Osteoblast (primary cell): ENCODE measurements around the gene TGFB1I1. TPM values are rescaled to one million over a fixed set of nuclear protein-coding genes. Genes with fewer than 3 reads are reported as not detected.
A peak's percentile ranks its signal among the peaks of the same experiment; 100 is the strongest.
"Not testable (repeated sequence)": the region's sequence is repeated elsewhere in the genome, so short reads cannot be mapped to it uniquely, and the experiment has no call there.

Source experiments
- DNase-seq: peaks from one replicate; pipeline ENCODE4 v3.0.0; 2011; ENCODE audit warnings: low spot score, mixed read lengths; ENCODE audit not compliant: insufficient read length; ENCODE audit errors: missing footprints
- H2AFZ ChIP-seq: 2 replicates; pipeline ENCODE4 v1.6.0; 2011; ENCODE audit warnings: mild to moderate bottlenecking, low read length
- H3K27ac ChIP-seq: 2 replicates; pipeline ENCODE4 v1.5.1; 2011; ENCODE audit warnings: mild to moderate bottlenecking, low read depth, low read length, moderate library complexity
- H3K27me3 ChIP-seq: 2 replicates; pipeline ENCODE4 v1.6.0; 2012; ENCODE audit warnings: mild to moderate bottlenecking, control low read depth, inconsistent platforms, low read length, moderate library complexity; ENCODE audit not compliant: insufficient read depth
- H3K36me3 ChIP-seq: 2 replicates; pipeline ENCODE4 v1.5.1; 2011; ENCODE audit warnings: mild to moderate bottlenecking, low read length, control low read depth, moderate library complexity; ENCODE audit not compliant: insufficient read depth
- H3K4me1 ChIP-seq: 2 replicates; pipeline ENCODE4 v1.5.1; 2011; ENCODE audit warnings: mild to moderate bottlenecking, low read length, control low read depth, moderate library complexity; ENCODE audit not compliant: insufficient read depth
- H3K4me2 ChIP-seq: 2 replicates; pipeline ENCODE4 v1.6.0; 2011; ENCODE audit warnings: mild to moderate bottlenecking, low read length; ENCODE audit not compliant: insufficient read depth
- H3K4me3 ChIP-seq: fragments of 200-600 bp; sonication (generic); 3 replicates; pipeline ENCODE4 v1.5.1; 2012; ENCODE audit warnings: mild to moderate bottlenecking, low read length, inconsistent platforms; ENCODE audit not compliant: insufficient read depth
- H3K79me2 ChIP-seq: 2 replicates; pipeline ENCODE4 v1.6.0; 2012; ENCODE audit warnings: mild to moderate bottlenecking, low read length, control low read depth, inconsistent platforms; ENCODE audit not compliant: insufficient read depth
- H3K9me3 ChIP-seq: 2 replicates; pipeline ENCODE4 v1.5.1; 2011; ENCODE audit warnings: low read depth, low read length, control low read depth
- H4K20me1 ChIP-seq: 2 replicates; pipeline ENCODE4 v1.6.0; 2012; ENCODE audit warnings: mild to moderate bottlenecking, low read length, control low read depth; ENCODE audit not compliant: insufficient read depth
- total RNA-seq: library from RNA; depleted of rRNA; stranded (reverse); fragments of >200 nt; gene quantifications from 2 replicates; pipeline ENCODE4 v1.2.3, GENCODE V29; 2012
- TF ChIP-seq, protein P1 (sequence below): IDR thresholded peaks from 2 replicates; pipeline ENCODE4 v1.5.1; 2011; ENCODE audit warnings: mild to moderate bottlenecking, low read depth, low read length, moderate library complexity; ENCODE audit errors: extremely low read depth

Gene TGFB1I1
- total RNA-seq, 1 donor, result 60.1 TPM

DNA sequence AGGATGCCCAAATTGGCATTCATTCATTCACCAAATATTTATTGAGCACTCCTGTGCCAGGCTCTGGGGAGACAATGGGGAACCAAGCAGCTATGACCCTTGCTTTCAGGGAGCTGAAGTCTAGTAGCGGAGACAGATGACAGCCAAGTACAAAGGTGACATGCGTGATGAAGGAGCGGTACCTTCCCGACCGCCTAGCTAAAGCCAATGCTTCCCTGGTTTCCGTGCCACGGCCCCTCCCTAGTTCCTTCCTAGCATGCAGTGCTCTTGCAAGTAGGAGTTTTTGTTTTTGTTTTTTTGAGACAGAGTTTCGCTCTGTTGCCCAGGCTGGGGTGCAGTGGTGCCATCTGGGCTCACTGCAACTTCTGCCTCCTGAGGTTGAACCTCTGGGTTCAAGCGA, 7.8 kb downstream of the TGFB1I1 start:
- DNase-seq, result peak; percentile 80
- Histone ChIP-seq H3K4me1 (no peaks in the 10 kb centered on the region), H4K20me1 (peaks cover 25% of the 10 kb centered on the region)

GRCh38 chr16:31480851-31481536, 9.0 kb downstream of the TGFB1I1 start:
- DNase-seq, result peak; percentile 84
- Histone ChIP-seq H3K27ac (no peak overlapping the region), H3K27me3 (peaks cover 12% of the 10 kb centered on the region), H3K79me2 (no peaks in the 10 kb centered on the region), H3K4me2 (no peak overlapping the region), H4K20me1 (peaks cover 13% of the 10 kb centered on the region), H3K4me3 (no peak overlapping the region), H3K36me3 (peaks cover 18% of the 10 kb centered on the region), H3K4me1 (no peaks in the 10 kb centered on the region), H2AFZ (no peak overlapping the region), H3K9me3 (no peaks in the 10 kb centered on the region)
- TF ChIP-seq, protein P1, sequence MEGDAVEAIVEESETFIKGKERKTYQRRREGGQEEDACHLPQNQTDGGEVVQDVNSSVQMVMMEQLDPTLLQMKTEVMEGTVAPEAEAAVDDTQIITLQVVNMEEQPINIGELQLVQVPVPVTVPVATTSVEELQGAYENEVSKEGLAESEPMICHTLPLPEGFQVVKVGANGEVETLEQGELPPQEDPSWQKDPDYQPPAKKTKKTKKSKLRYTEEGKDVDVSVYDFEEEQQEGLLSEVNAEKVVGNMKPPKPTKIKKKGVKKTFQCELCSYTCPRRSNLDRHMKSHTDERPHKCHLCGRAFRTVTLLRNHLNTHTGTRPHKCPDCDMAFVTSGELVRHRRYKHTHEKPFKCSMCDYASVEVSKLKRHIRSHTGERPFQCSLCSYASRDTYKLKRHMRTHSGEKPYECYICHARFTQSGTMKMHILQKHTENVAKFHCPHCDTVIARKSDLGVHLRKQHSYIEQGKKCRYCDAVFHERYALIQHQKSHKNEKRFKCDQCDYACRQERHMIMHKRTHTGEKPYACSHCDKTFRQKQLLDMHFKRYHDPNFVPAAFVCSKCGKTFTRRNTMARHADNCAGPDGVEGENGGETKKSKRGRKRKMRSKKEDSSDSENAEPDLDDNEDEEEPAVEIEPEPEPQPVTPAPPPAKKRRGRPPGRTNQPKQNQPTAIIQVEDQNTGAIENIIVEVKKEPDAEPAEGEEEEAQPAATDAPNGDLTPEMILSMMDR, result no peak

More for the DNA sequence above, 7.8 kb downstream of the TGFB1I1 start:
- Histone ChIP-seq H3K79me2 (peaks cover 2% of the 10 kb centered on the region), H2AFZ (no peak overlapping the region), H3K36me3 (peaks cover 30% of the 10 kb centered on the region), H3K4me3 (no peak overlapping the region), H3K27me3 (peaks cover 3% of the 10 kb centered on the region), H3K27ac (no peak overlapping the region), H3K4me2 (no peak overlapping the region), H3K9me3 (no peaks in the 10 kb centered on the region)
- TF ChIP-seq, protein P1, result no peak

DNA sequence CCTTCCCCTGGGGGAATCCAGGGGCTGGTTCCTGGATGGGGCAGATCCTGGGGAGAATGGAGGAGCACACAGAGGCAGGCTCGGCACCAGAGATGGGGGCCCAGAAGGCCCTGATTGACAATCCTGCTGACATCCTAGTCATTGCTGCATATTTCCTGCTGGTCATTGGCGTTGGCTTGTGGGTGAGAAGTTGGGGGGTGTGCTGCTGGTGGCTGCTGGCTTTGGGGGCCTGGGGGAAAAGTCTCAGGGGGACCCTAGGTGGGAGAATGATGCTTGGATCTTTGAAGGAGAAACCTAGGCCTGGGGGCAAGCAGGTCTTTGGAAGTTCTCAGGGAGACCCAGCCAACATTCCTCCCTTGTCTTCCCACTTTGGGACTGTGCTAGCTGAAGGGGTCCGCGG, 11.1 kb downstream of the TGFB1I1 start, which contains the start of gene SLC5A2:
Gene SLC5A2, plus strand, starts transcription at position 43 of the 400 bp plus-strand sequence. Its CDS starts 14 bp downstream, at position 57.
- Histone ChIP-seq H3K4me3 (no peak within 1 kb of the TSS), H2AFZ (no peak within 1 kb of the TSS), H3K4me1 (peaks cover 8% of the 10 kb centered on the region), H3K27ac (no peak within 1 kb of the TSS), H4K20me1 (no peaks in the 10 kb centered on the region), H3K27me3 (peaks cover 31% of the 10 kb centered on the region), H3K9me3 (no peaks in the 10 kb centered on the region), H3K79me2 (no peaks in the 10 kb centered on the region), H3K36me3 (peaks cover 3% of the 10 kb centered on the region), H3K4me2 (no peak within 1 kb of the TSS)
- DNase-seq, result peak; percentile 25
- TF ChIP-seq, protein P1, result no peak

DNA sequence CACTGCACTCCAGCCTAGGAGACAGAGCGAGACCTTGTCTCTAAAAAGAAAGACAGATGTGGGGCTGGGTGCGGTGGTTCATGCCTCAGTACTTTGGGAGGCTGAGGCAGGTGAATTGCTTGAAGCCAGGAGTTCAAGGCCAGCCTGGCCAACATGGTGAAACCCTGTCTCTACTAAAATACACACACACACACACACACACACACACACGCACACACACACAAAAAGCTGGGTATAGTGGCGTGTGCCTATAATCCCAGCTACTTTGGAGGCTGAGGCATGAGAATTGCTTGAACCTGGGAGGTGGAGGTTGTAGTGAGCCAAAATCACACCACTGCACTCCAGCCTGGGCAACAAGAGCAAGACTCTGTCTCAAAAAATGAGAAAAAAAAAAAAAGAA, 12.1 kb downstream of the TGFB1I1 start:
- H3K36me3 ChIP-seq, H3K9me3 ChIP-seq, H3K27ac ChIP-seq, H3K4me3 ChIP-seq, H2AFZ ChIP-seq, H3K4me1 ChIP-seq, H4K20me1 ChIP-seq, H3K4me2 ChIP-seq, H3K79me2 ChIP-seq, DNase-seq: not testable (repeated sequence)
- H3K27me3 ChIP-seq, result peaks cover 40% of the 10 kb centered on the region
